GM18861 (cell line): Measurements from ENCODE around the gene SDC1.

ENCODE experiments used
- ATAC-seq: cut with Tn5 transposase; IDR thresholded peaks from one replicate; pipeline ENCODE4 v1.9.1; 2021; ENCODE audit not compliant: unreplicated experiment

Gene SDC1

DNA sequence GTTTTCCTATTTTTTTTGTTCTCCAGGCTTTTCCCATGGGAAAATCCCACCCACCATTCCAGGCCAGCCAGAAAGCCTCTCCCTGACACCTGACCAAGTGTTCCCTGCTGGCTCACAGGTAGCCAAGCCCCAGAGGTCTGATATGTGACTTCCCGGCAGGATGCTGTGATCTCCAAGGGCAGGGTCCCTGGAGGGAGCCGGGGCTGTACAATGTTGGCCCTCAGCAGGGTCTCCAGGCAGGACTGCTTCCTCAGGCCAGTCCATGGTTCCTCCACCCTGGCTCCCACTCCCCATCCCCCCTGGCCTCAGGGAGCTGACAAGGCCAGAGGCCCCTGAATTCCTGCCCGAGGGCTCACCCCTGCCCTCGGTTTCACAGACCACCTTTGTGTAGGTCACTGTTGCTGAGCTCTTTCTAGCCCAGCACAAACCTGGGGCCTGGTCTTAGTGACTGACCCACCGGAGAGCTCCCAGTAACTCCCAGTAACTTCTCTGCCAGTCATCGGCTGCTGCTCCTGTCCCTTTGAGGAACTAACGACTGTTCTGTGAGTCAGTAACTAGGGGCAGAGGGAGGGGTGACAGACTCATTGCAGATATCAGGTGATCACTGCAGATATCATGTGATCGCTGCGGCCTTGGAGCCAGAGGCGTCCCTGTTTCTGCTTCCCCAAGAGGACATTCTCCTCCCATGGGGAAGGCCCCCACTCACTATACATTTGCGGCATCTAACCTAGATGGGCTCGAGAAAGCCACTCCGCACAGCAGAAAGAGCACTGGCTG, 38.7 kb downstream of the SDC1 start:
- no peak for ATAC-seq

DNA sequence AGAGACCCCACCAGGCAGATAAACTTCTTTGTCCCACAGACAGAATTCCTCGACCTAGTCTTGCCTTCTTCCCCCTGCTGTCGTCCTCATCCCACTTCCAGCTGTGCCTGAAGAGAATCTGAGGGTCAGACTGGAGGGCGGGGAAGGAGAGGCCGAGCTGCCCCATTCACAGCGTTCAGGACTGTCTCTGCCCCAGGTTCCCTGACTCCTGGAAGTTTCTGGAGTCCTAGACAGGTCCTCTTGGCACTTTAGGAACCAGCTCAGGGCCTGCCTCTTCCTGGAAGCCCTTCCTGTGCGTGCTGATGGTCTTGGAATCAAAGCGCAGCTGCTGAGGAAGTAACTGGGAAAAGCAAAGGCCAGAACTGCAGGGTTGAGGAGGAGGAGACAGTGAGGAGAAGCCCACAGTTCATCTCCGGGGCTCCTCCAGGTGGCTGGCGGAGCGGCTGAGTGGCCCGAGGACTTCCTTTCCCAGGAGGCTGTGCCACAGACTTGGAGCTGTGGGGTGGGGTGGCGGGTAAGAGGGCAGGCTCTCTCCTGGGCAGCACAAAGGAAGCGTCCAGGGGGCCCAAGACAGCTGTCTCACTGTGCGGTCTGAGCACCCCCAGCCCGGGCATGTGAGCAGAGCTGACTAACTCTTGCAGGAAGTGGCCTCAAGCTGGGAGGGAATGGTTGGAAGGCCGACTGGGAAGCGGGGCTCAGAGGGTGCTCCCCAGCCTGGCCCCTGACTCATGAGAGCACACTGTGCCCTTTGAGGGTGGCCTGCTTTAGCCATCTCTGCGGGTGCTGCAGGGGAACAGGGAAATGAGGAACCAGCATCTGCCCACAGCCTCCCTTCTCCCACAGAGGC, 39.5 kb downstream of the SDC1 start:
- no peak for ATAC-seq

DNA sequence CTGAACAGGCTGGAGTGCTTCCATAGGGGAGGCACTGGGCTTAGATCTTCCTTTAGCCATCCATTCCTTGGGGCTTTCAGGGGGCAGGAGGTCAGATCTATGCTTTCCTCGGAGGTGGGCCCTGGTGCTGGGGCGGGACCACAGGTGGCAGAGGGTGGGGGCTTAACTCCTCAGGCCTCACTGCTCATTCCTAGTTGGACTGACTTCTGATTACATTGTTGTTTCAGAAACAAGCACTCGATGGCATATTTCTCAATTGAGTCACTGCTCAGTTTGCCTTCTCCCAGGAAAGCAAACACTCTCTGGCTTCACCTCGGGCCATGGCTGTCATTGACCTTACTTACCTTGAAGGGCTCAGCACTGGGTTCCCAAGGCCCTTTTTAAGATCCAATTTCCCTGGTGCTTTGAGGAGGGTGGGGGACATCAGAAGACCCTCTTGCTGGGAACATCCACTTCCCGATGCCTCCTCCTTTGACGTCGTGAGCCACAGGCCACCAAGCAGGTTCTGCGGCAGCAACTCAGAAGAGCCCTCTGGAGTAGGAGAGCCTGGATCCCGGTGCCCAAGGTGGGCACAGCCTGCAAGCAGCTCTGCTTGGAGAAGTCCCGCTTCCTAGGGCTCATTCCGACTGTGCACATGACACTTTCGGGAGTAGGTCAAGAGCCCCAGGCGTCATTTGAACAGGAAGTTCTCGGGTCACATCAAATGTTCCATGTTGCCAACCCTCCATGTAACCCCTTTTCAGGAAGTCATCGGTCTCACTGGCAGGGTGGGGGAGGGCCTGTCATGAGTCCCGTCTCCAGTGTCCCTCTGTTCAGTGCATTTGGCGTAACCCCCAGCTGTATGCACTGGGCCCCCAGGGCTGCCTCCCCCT, 40.6 kb downstream of the SDC1 start:
- ATAC-seq = no peak

DNA sequence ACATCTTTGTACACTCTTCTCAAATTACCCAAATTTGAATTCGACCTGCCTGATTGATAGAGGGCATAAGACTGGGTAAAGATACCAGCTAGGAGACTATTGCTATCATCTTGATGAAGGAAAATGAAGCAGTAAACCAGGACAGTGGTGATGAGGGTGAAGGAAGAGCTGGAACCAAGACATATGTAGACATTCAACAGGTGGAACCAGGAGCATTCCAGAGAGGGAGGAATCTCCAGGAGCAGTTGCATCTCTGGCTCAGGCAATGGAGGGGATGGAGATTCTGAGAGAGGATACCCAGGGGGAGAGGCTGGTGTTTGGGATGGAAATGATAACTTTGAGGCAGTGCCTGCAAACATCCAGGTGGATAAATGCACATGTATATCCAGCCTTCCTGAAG, 41.6 kb downstream of the SDC1 start:
- no peak for ATAC-seq

DNA sequence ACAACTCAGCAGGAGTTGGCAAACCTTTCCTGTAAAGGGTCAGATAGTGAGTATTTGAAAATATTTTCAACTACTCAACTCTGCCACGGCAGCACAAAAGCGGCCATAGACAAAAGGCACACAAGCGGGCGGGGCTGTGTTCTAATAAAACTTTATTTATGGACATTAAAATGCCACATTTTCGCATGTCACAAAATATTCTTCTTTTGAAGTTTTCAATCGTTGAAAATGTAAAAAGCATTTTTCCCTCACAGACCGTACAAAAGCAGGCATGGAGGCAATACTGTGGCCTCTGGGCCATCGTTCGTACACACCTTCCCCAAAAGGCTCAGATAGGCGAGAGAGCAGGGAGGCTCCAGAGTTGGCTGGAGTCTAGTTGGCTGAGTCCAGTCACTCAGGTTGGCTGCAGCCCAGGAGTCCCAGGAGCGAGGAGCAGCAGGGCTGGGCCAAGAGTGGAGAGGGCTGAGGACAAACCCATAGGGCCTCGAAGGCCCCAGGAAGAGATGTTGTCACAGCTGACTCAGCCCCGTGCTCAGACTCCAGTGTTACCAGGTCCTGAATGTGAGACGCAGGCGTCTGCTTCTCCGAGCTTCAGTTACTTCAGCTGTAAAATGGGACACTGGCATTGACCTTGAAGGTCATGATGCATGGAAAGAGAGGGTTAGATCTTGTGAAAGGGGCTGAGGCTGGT, 42.5 kb downstream of the SDC1 start:
- no peak for ATAC-seq

DNA sequence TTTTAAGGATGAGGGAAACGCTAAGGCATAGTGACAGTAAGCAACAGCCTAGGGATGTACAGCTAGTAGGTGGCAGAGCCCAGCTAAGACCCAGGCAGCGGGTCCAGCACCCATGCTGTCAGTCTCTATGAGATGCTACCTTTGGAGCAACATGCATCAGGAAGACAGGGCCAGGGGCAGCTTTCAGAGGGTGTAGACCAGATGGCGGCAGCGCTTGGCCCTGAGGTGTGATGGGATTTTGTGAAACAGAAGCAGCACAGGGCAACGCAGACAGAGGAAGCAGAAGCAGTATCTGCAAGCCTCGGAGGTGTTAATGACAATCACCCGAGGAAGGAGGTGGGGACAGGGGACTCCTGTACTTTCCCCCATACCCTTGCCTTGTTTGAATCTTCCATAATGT, 43.2 kb downstream of the SDC1 start:
- no peak for ATAC-seq

DNA sequence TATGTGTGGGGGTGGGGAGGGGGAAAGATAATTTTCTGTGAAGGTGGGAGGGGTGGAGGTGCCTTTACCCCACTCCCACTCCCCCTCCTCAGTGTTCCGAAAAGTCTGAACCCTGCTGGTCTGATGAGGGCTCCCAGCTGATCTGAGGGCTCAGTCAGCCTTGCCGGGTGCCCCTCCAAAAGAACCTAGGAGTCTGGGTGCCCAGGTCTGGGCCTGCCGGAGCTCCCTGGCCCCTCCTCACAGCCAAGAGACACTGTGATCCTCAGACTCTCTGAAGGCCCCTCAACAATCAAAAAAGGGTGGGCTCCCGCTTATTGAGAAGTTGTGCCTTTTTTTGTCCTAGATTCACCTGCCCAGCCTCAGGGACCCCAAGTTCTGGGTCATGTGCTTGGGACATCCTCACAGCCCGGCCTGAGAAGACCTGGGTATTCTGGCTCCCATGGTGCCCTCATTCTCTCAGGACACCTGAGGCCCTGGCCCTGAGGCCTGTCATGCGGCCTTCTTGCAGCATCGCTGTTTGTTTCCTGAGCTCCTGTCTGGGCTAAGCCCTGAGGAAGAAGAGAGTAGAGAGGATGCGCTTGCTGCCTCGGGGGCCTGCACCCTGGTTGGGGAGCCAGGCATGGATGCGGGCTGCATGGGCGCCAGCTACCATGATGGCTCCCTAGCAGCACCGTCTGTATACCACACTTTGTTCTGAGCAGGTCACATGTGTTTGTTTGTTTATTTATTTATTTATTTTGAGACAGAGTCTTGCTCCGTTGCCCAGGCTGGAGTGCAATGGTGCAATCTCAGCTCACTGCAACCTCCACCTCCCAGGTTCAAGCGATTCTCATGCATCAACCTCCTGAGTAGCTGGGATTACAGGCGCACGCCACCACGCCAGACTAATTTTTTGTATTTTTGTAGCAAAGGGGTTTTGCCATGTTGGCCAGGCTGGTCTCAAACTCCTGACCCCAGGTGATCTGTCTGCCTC, 44.0 kb downstream of the SDC1 start:
- no peak for ATAC-seq

DNA sequence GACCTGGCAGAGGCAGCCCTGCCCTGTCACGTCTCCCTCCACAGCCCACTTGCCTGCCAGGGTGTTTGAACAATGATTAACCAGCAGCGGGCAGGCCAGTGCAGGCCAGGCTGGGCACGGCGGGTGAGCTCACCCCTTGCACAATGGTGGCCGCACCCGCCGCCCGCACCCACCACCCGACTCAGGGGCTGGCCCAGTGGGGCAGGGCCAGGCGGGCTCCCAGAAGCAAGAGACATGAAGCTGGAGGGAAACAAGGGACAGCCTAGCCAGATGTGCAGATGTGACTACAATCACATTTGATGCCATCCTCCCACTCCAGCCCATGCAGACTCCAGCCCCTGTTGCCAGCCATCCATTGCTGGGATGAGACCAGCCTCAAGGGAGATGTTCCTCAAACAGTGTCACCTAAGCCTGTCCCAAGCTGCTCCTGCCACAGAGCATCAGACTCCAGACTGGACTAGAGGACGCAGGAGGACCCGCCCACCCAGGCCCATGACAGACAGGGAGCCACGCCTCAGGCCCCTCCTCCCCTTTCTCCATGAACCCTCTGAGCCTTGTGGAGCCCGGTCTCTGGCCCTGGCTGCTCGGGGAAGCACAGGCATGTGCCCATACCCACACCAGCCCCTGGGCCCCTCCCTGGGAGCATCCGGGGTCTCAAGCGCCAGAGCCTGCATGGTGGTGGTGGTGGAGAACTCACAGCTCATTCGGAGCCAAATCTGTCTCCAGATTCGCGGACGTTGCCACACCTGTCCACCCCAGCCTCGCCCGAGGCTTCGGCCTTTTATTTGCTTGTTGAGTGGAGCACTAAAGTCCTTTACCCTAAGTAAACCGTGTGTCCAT, 45.0 kb downstream of the SDC1 start:
- no peak for ATAC-seq

- no peak for ATAC-seq
Measured at GRCh38 chr2:20179466-20179754, 45.5 kb downstream of the SDC1 start.

DNA sequence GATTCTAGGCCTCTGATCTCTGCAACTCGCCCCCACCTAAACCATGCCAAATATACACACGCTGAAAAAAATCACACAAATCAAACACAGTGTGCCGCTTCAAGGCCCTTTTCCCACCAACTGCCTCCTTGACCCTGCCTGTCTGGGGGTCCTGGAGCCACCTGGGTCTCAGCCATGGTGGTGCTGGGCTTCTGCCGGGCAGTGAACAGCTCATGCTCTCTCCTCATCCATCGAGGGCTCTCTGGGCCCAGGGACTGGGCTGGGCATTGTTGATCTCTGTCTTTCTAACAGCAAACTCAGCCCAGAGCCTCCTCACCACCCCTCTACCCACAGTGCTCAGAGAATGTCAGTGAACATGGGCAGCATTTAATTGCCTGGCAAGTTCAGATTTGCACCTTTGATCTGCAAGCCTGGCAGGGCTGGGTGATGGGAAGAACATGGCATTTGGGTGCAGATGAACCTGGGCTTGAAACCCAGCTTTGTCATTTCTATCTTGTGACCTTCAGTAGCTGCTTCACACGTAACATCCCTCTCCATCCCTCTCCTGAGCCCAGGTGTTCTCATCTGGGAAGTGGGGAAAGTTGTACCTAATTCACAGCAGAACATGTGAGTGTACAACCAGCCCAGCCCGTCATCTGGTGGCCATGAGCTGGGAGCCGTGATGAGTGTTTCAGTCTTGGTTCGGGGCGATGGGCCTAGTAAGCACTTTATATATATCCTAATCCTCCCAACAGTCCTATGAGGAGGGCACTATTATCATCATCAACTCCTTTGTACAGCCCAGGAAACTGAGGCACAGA, 46.1 kb downstream of the SDC1 start:
- ATAC-seq = no peak

DNA sequence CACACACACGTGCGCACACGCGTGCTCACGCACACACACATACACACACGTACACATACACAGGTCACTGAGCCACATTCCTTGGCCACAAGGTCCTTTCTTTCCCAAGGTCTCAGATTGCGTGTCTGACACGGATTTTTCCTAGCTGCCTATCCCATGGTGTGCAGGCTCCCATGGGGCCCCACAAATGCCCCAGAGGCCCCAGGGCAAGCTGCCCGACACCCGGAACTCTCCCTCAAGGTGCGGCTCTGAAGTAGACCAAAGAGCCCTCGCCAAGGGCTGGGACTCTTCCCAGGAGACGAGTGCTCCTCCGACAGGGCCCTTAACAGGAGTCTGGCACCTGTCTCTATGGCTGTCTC, 46.7 kb downstream of the SDC1 start:
- no peak for ATAC-seq

DNA sequence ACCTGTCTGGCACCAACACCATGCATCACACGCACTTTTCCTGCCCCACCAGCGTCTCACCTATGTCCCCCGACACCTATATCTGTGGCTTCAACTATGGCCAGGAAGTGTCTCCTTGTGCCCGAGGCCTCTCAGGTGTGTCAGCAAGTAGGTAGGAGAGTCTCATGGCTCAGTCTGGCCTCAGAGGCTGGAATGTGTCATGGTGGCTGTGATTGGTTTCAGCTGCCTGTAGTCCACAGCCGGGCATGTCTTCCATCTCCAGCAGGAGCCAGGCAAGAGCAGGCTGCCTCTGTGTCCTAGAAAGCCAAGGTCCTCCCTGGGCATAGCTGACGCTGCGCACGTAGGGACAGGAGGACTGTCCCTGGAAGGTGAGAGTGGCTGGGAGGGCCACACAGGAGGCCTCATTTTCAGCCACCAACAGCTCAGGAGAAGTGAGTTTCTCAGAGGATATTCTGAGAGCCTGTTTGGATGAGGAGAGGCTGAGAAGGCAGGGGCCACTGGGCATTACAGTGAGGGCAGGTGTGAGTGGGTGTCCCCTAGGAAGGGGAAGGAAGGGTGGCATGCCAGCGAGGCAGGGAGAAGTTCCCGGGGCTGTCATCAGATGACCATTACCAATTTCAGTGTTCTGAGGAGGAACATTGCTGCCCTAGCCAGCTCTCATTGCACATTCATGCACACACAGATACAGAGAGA, 47.2 kb downstream of the SDC1 start:
- ATAC-seq = no peak

GRCh38 chr2:20176760-20177159, 48.2 kb downstream of the SDC1 start:
- ATAC-seq = no peak

DNA sequence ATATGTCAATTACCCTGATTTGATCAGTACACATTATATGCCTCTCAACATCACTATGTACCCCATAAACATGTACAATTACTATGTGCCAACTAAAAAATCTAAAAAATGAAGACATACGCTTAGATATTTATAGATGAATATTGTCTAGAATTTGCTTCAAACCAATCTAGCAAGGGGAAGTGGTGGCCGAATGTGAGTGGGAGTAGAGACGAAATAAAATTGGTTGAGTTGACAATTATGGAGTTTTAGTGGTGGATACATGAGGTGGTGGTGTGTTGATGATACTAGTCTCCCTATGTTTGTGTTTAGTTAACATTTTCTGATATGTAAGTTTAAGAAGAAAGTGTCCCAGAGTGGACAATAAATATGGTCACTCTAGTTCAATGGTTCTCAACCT, 49.0 kb downstream of the SDC1 start:
- ATAC-seq = no peak

GRCh38 chr2:20175267-20175666, 49.7 kb downstream of the SDC1 start:
- ATAC-seq = no peak

- no peak for ATAC-seq
Measured at GRCh38 chr2:20174410-20174809, 50.5 kb downstream of the SDC1 start.

GRCh38 chr2:20173496-20174402, 51.2 kb downstream of the SDC1 start:
- no peak for ATAC-seq
